HG03045 (cell line): Measurements from ENCODE around the gene LRP10.
"Not testable (repeated sequence)": the region's sequence is repeated elsewhere in the genome, so short reads cannot be mapped to it uniquely, and the experiment has no call there.

Experiments
- ATAC-seq: cut with Tn5 transposase; IDR thresholded peaks from one replicate; pipeline ENCODE4 v1.9.1; 2021; ENCODE audit warnings: mild to moderate bottlenecking, moderate library complexity; ENCODE audit not compliant: unreplicated experiment

The LRP10 gene

GRCh38 chr14:22886500-22887259 is 15.1 kb downstream of the LRP10 start:
- peak; percentile 59 for ATAC-seq

- peak; percentile 48 for ATAC-seq
Observed at GRCh38 chr14:22887260-22887989, 15.9 kb downstream of the LRP10 start.

GRCh38 chr14:22887990-22888378 is 16.4 kb downstream of the LRP10 start:
- peak; percentile 38 for ATAC-seq

GRCh38 chr14:22888662-22889061 is 17.1 kb downstream of the LRP10 start:
- no peak for ATAC-seq

GRCh38 chr14:22890416-22890815 is 18.9 kb downstream of the LRP10 start:
- ATAC-seq: no peak

- no peak for ATAC-seq
Observed at GRCh38 chr14:22892488-22892887, 20.9 kb downstream of the LRP10 start.

GRCh38 chr14:22893706-22894105 is 22.2 kb downstream of the LRP10 start:
- no peak for ATAC-seq

- no peak for ATAC-seq
Observed at GRCh38 chr14:22895402-22895801, 23.9 kb downstream of the LRP10 start.

- ATAC-seq: no peak
Observed at GRCh38 chr14:22896356-22896755, 24.8 kb downstream of the LRP10 start.

GRCh38 chr14:22896760-22897159 is 25.2 kb downstream of the LRP10 start:
- ATAC-seq: no peak

GRCh38 chr14:22897357-22897756 is 25.8 kb downstream of the LRP10 start:
- no peak for ATAC-seq

GRCh38 chr14:22898302-22899090 is 27.0 kb downstream of the LRP10 start:
- no peak for ATAC-seq

- no peak for ATAC-seq
Observed at GRCh38 chr14:22900081-22900799, 28.7 kb downstream of the LRP10 start.

- ATAC-seq: no peak
Observed at GRCh38 chr14:22901799-22902198, 30.3 kb downstream of the LRP10 start.

GRCh38 chr14:22903742-22904087 is 32.2 kb downstream of the LRP10 start:
- ATAC-seq: no peak

GRCh38 chr14:22905627-22906026 is 34.1 kb downstream of the LRP10 start:
- no peak for ATAC-seq

- no peak for ATAC-seq
Observed at GRCh38 chr14:22906073-22906472, 34.5 kb downstream of the LRP10 start.

GRCh38 chr14:22907429-22907828 is 35.9 kb downstream of the LRP10 start:
- no peak for ATAC-seq

- no peak for ATAC-seq
Observed at GRCh38 chr14:22908601-22909000, 37.1 kb downstream of the LRP10 start.

GRCh38 chr14:22910916-22911315 is 39.4 kb downstream of the LRP10 start:
- no peak for ATAC-seq

- ATAC-seq: not testable (repeated sequence)
Observed at GRCh38 chr14:22914836-22915235, 43.3 kb downstream of the LRP10 start.
